Lung (tissue), 16 donors: Measurements from ENCODE around the gene RBMX. TPM values are rescaled to one million over a fixed set of nuclear protein-coding genes. Genes with fewer than 3 reads are reported as not detected.
A peak's percentile ranks its signal among the peaks of the same experiment; 100 is the strongest.
"Not testable (repeated sequence)": the region's sequence is repeated elsewhere in the genome, so short reads cannot be mapped to it uniquely, and the experiment has no call there.

Experiments
- ATAC-seq: fragments of 200-7000 bp; cut with Tn5 transposase; one replicate; pipeline ENCODE4 v1.9.1; 2020; ENCODE audit warnings: moderate number of reproducible peaks; ENCODE audit not compliant: insufficient read depth, low FRiP score
- DNase-seq, 3 donors: peaks; one replicate each; pipeline ENCODE4 v3.0.0-alpha.2; 2013 to 2017
- H3K27ac ChIP-seq, 2 donors: one replicate each; pipeline ENCODE4 v1.5.1; 2013; ENCODE audit warnings: mild to moderate bottlenecking in 2 of 2, moderate library complexity in 2 of 2, control low read depth in 1 of 2, inconsistent platforms in 1 of 2, low read depth in 1 of 2, low read length in 1 of 2
- H3K27me3 ChIP-seq, 3 donors: one replicate each; pipeline ENCODE4 v1.5.1; 2013; ENCODE audit warnings: low read length in 2 of 3; ENCODE audit not compliant: control insufficient read depth in 3 of 3, insufficient read depth in 3 of 3
- H3K36me3 ChIP-seq, 4 donors: one replicate each; pipeline ENCODE4 v1.5.1; 2013; ENCODE audit warnings: low read length in 4 of 4, mild to moderate bottlenecking in 1 of 4, moderate library complexity in 1 of 4; ENCODE audit not compliant: control insufficient read depth in 4 of 4, insufficient read depth in 4 of 4
- H3K4me1 ChIP-seq, 5 donors: one replicate each; pipeline ENCODE4 v1.5.1; 2013; ENCODE audit warnings: low read length in 5 of 5, mild to moderate bottlenecking in 2 of 5, moderate library complexity in 1 of 5; ENCODE audit not compliant: control insufficient read depth in 5 of 5, insufficient read depth in 5 of 5
- H3K4me3 ChIP-seq: one replicate; pipeline ENCODE4 v1.5.1; 2013; ENCODE audit warnings: mild to moderate bottlenecking, control low read depth, moderate library complexity
- H3K9ac ChIP-seq, 2 donors: one replicate each; pipeline ENCODE4 v1.5.1; 2013; ENCODE audit warnings: low read length in 2 of 2, control low read depth in 1 of 2; ENCODE audit not compliant: insufficient read depth in 1 of 2
- H3K9me3 ChIP-seq, 4 donors: one replicate each; pipeline ENCODE4 v1.5.1; 2013; ENCODE audit warnings: low read length in 3 of 4, mild to moderate bottlenecking in 1 of 4, moderate library complexity in 1 of 4; ENCODE audit not compliant: control insufficient read depth in 4 of 4, insufficient read depth in 3 of 4
- CTCF ChIP-seq: IDR thresholded peaks from 2 replicates; pipeline ENCODE4 v1.5.1; 2012; ENCODE audit warnings: mild to moderate bottlenecking; ENCODE audit errors: control extremely low read depth, extremely low read depth
- WGBS, 2 donors: extraction: QIAGEN DNeasy Blood & Tissue Kit; methylation state at CpG; one replicate each; pipeline ENCODE4 v1.1.7; 2013; 5-methylcytosine and 5-hydroxymethylcytosine counted together
- long read RNA-seq, 5 donors: transcript quantifications; one replicate each; lab custom pipeline, GENCODE V29; 2026
- polyA plus RNA-seq, 2 donors: library from polyadenylated mRNA; stranded (reverse); fragments of 200-250 nt; gene quantifications; one replicate each; pipeline ENCODE4 v1.2.1, GENCODE V29; 2013
- total RNA-seq, 2 donors: library from RNA; depleted of rRNA in 1 of 2; stranded (reverse); fragments of >200 nt in 1 of 2; gene quantifications; one replicate each; pipeline ENCODE4 v1.2.1, GENCODE V29; 2014 to 2021
- donor health status: control.
- donor health status: control.
- donor health status: Bipolar disorder and iron deficiency.
- donor health status: healthy.
- donor health status: DM: yes; HTN: yes; CAD: no.

Gene RBMX
- 100 to 1,000 TPM; 125 to 280 TPM for total RNA-seq
- polyA plus RNA-seq, result 100 to 1,000 TPM in 1 of 2 donors, 10 to 100 TPM in 1; 89.0 to 101 TPM
- long read RNA-seq, donor 1, transcript RBMX-201 (9 exons, 2,012 nt), result major isoform, 123 of 310 reads
- long read RNA-seq, donor 1, transcript RBMX-207 (8 exons, 2,148 nt), result minor isoform, 21 of 310 reads
- long read RNA-seq, donor 1, transcript RBMX-205 (3 exons, 2,041 nt), result minor isoform, 10 of 310 reads
- long read RNA-seq, donor 1, transcript RBMX-210 (2 exons, 563 nt), result minor isoform, 22 of 310 reads
- long read RNA-seq, donor 1, partial matches to known transcripts, result 113 of 310 reads
- long read RNA-seq, donor 1, other reads (novel, unspliced or antisense), result 20 of 310 reads
- long read RNA-seq, donor 2, transcript RBMX-210 (2 exons, 563 nt), result minor isoform, 12 of 89 reads
- long read RNA-seq, donor 2, transcript RBMX-201 (9 exons, 2,012 nt), result major isoform, 28 of 89 reads
- long read RNA-seq, donor 2, transcript RBMX-207 (8 exons, 2,148 nt), result minor isoform, 7 of 89 reads
- long read RNA-seq, donor 2, partial matches to known transcripts, result 41 of 89 reads
- long read RNA-seq, donor 2, other reads (novel, unspliced or antisense), result 0 of 89 reads
- long read RNA-seq, donor 3, transcript RBMX-205 (3 exons, 2,041 nt), result minor isoform, 6 of 113 reads
- long read RNA-seq, donor 3, transcript RBMX-210 (2 exons, 563 nt), result minor isoform, 12 of 113 reads
- long read RNA-seq, donor 3, transcript RBMX-201 (9 exons, 2,012 nt), result major isoform, 48 of 113 reads
- long read RNA-seq, donor 3, transcript RBMX-207 (8 exons, 2,148 nt), result minor isoform, 8 of 113 reads
- long read RNA-seq, donor 3, partial matches to known transcripts, result 32 of 113 reads
- long read RNA-seq, donor 3, other reads (novel, unspliced or antisense), result 6 of 113 reads
- long read RNA-seq, donor 4, transcript RBMX-210 (2 exons, 563 nt), result minor isoform, 6 of 90 reads
- long read RNA-seq, donor 4, transcript RBMX-201 (9 exons, 2,012 nt), result major isoform, 19 of 90 reads
- long read RNA-seq, donor 4, partial matches to known transcripts, result 60 of 90 reads
- long read RNA-seq, donor 4, other reads (novel, unspliced or antisense), result 0 of 90 reads
- long read RNA-seq, donor 5, transcript RBMX-201 (9 exons, 2,012 nt), result major isoform, 121 of 300 reads
- long read RNA-seq, donor 5, transcript RBMX-207 (8 exons, 2,148 nt), result minor isoform, 28 of 300 reads
- long read RNA-seq, donor 5, transcript RBMX-210 (2 exons, 563 nt), result minor isoform, 17 of 300 reads
- long read RNA-seq, donor 5, partial matches to known transcripts, result 108 of 300 reads
- long read RNA-seq, donor 5, other reads (novel, unspliced or antisense), result 21 of 300 reads

DNA sequence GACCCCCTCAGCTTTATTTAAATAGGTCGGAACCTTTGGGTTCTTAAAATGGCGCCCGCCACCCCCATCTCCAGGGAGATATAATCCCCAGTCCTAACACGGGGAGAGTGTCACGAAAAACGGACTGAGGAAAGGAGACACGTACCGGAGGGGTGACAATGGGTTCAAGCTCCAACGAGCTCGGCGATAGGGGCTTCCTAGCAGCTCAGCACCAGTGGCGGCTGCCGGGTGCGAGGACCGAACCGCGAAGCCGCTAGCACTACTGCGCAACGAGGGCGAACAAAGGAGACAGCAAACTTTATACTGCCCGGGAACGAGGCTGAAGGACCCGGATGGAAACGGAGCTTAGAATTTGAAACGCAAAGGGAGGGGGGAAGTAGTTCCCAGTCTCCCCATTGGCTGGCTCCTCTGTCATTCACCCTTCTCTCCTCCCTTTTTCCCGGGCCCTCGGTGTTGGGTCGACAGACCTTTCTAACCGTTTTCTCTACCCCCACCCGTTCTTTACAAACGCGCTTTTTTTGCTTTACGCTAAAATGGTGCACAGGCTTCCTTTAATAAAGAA, at the start of gene RBMX:
RBMX (minus strand) TSS at position 274 of the 562 bp plus-strand sequence. CDS start 1,298 bp downstream, outside the sequence.
- Histone ChIP-seq H3K4me3 (peak within 1 kb of the TSS; percentile 78), H3K9ac (peak within 1 kb of the TSS; percentile 91 to 99), H3K36me3 (peaks cover 0 to 12% (median 4%) of the 10 kb centered on the region in 4 donors), H3K9me3 (peaks cover 0 to 2% (median 0%) of the 10 kb centered on the region in 4 donors), H3K27ac (peak within 1 kb of the TSS; percentile 97 to 98), H3K27me3 (no peaks in the 10 kb centered on the region), H3K4me1 (peaks cover 0 to 3% (median 0%) of the 10 kb centered on the region in 5 donors)
- ATAC-seq, result peak; percentile 89
- TF ChIP-seq CTCF, result no peak
- peak; percentile 95 to 98 (median 97) for DNase-seq
- 0 to 30% methylated on average over 27 to 34 of the region's 34 CpGs for WGBS, 2 donors

DNA sequence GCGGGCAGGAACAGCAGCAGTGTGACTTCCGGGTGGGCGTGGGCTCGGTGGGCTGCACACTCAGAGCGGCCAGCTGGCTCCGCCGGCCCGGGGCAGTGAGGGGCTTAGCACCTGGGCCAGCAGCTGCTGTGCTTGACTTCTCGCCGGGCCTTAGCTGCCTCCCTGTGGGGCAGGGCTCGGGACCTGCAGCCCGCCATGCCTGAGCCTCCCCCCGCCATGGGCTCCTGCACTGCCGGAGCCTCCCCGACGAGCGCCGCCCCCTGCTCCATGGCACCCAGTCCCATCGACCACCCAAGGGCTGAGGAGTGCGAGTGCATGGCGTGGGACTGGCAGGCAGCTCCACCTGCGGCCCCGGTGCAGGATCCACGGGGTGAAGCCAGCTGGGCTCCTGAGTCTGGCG, 40.9 kb upstream of the RBMX start:
- H3K9me3 ChIP-seq, H3K4me1 ChIP-seq, H3K27ac ChIP-seq, H3K27me3 ChIP-seq, H3K4me3 ChIP-seq, H3K9ac ChIP-seq, ATAC-seq, DNase-seq, H3K36me3 ChIP-seq: not testable (repeated sequence)
- 95 to 99% methylated on average over 13 to 25 of the region's 25 CpGs for WGBS, 2 donors

GRCh38 chrX:136920001-136920400, 39.5 kb upstream of the RBMX start:
- ATAC-seq, result no peak
- Histone ChIP-seq H3K9ac (no peak overlapping the region), H3K4me1 (no peaks in the 10 kb centered on the region), H3K36me3 (no peaks in the 10 kb centered on the region), H3K4me3 (no peak overlapping the region), H3K27me3 (no peaks in the 10 kb centered on the region), H3K9me3 (no peaks in the 10 kb centered on the region), H3K27ac (no peak overlapping the region)
- peak in 1 of 3 donors; percentile 42 for DNase-seq
- no peak for TF ChIP-seq CTCF
